ENCODE data around the gene VEGFB. TPM values are rescaled to one million over a fixed set of nuclear protein-coding genes. Genes with fewer than 3 reads are reported as not detected.

The VEGFB gene
- polyA plus RNA-seq, 10 donors, result 90.4 to 116 (median 97.3) TPM

GRCh38 chr11:64258946-64259532 is 24.7 kb downstream of the VEGFB start:
- no peak for DNase-seq

GRCh38 chr11:64259533-64260067 is 25.2 kb downstream of the VEGFB start:
- DNase-seq, result no peak

GRCh38 chr11:64260147-64260708 is 25.8 kb downstream of the VEGFB start:
- no peak for DNase-seq

- no peak for DNase-seq
Observed at GRCh38 chr11:64261556-64262080, 27.2 kb downstream of the VEGFB start.

- no peak for DNase-seq
Observed at GRCh38 chr11:64262271-64263002, 28.1 kb downstream of the VEGFB start.

- no peak for DNase-seq
Observed at GRCh38 chr11:64263021-64263946, 28.9 kb downstream of the VEGFB start.

- no peak for DNase-seq
Observed at GRCh38 chr11:64263947-64264317, 29.5 kb downstream of the VEGFB start.

GRCh38 chr11:64264371-64264852 is 30.0 kb downstream of the VEGFB start:
- no peak for DNase-seq

GRCh38 chr11:64265176-64266160 is 31.1 kb downstream of the VEGFB start:
- DNase-seq, result no peak

GRCh38 chr11:64266339-64266738 is 32.0 kb downstream of the VEGFB start:
- no peak for DNase-seq

- no peak for DNase-seq
Observed at GRCh38 chr11:64267207-64267945, 33.0 kb downstream of the VEGFB start.

GRCh38 chr11:64268025-64268892 is 33.9 kb downstream of the VEGFB start:
- peak in 1 of 3 donors; percentile 69 for DNase-seq

GRCh38 chr11:64268893-64269539 is 34.6 kb downstream of the VEGFB start:
- peak in 1 of 3 donors; percentile 72 for DNase-seq

GRCh38 chr11:64269540-64270220 is 35.3 kb downstream of the VEGFB start:
- DNase-seq, result peak; percentile 99 to 100 (median 100)

GRCh38 chr11:64275031-64275800 is 40.8 kb downstream of the VEGFB start:
- DNase-seq, result no peak

- DNase-seq, result no peak
Observed at GRCh38 chr11:64275841-64276240, 41.5 kb downstream of the VEGFB start.

All from muscle of back (tissue), 11 donors.